Smooth muscle cell (in vitro differentiated cells): ENCODE data around the gene PTGIR. TPM values are rescaled to one million over a fixed set of nuclear protein-coding genes. Genes with fewer than 3 reads are reported as not detected.

Source experiments
- DNase-seq: peaks from one replicate; lab custom pipeline; 2025; ENCODE audit not compliant: unreplicated experiment; lab: John Stamatoyannopoulos, UW
- H2AFZ ChIP-seq: fragments of 200-600 bp; sonication (generic); 2 replicates; pipeline ENCODE4 v1.6.0; 2016; ENCODE audit warnings: antibody characterized with exemption, low read depth, mild to moderate bottlenecking
- H3F3A ChIP-seq: fragments of 200-600 bp; sonication (generic); 2 replicates; pipeline ENCODE4 v1.6.0; 2017; ENCODE audit warnings: antibody characterized with exemption, low read depth
- H3K27ac ChIP-seq: fragments of 200-600 bp; sonication (generic); 2 replicates; pipeline ENCODE4 v1.5.1; 2016; ENCODE audit warnings: low read depth, mild to moderate bottlenecking
- H3K27me3 ChIP-seq: fragments of 200-600 bp; sonication (generic); 2 replicates; pipeline ENCODE4 v1.6.1; 2016; ENCODE audit warnings: low read depth, mild to moderate bottlenecking
- H3K36me3 ChIP-seq: fragments of 200-600 bp; sonication (generic); 2 replicates; pipeline ENCODE4 v1.5.1; 2016; ENCODE audit warnings: low read depth
- H3K4me1 ChIP-seq: fragments of 200-600 bp; sonication (generic); 2 replicates; pipeline ENCODE4 v1.5.1; 2016; ENCODE audit warnings: low read depth
- H3K4me2 ChIP-seq: fragments of 200-600 bp; sonication (generic); 2 replicates; pipeline ENCODE4 v1.6.0; 2016; ENCODE audit warnings: mild to moderate bottlenecking
- H3K4me3 ChIP-seq: fragments of 200-600 bp; sonication (generic); 2 replicates; pipeline ENCODE4 v1.5.1; 2016; ENCODE audit warnings: mild to moderate bottlenecking
- H3K79me2 ChIP-seq: fragments of 200-600 bp; sonication (generic); 2 replicates; pipeline ENCODE4 v1.6.0; 2016; ENCODE audit warnings: low read depth, mild to moderate bottlenecking
- H3K9ac ChIP-seq: fragments of 200-600 bp; sonication (generic); 2 replicates; pipeline ENCODE4 v1.6.0; 2016; ENCODE audit warnings: low read depth
- H3K9me3 ChIP-seq: fragments of 200-600 bp; sonication (generic); replicated peaks from 2 replicates; pipeline ENCODE4 v1.5.1; 2016; ENCODE audit warnings: low read depth
- H4K20me1 ChIP-seq: fragments of 200-600 bp; sonication (generic); 2 replicates; pipeline ENCODE4 v1.6.0; 2016; ENCODE audit warnings: low read depth
- whole genome bisulfite sequencing: methylation state at CpG from one replicate; pipeline ENCODE4 v1.1.7; 2016; ENCODE audit warnings: low lambda C conversion rate; 5-methylcytosine and 5-hydroxymethylcytosine counted together
- polyA plus RNA-seq: library from polyadenylated mRNA; unstranded; fragments of >200 nt; fragmentation: Nextera tagmentation; extraction: Ambion mirVana; gene quantifications from 2 replicates; pipeline ENCODE4 v1.2.1, GENCODE V29; 2016
- total RNA-seq: library from RNA; depleted of rRNA; stranded (reverse); fragments of >200 nt; gene quantifications from 2 replicates; pipeline ENCODE4 v1.2.3, GENCODE V29; 2014
- TF ChIP-seq, protein P1 (sequence below): fragments of 200-600 bp; sonication (generic); IDR thresholded peaks from 2 replicates; pipeline ENCODE4 v1.5.1; 2017; ENCODE audit warnings: borderline replicate concordance, mild to moderate bottlenecking, antibody characterized with exemption; ENCODE audit not compliant: insufficient read depth, poor library complexity, severe bottlenecking

Gene PTGIR
- total and polyA plus RNA-seq, 2 experiments from 2014 or later, result 0.09 to 0.81 TPM

DNA sequence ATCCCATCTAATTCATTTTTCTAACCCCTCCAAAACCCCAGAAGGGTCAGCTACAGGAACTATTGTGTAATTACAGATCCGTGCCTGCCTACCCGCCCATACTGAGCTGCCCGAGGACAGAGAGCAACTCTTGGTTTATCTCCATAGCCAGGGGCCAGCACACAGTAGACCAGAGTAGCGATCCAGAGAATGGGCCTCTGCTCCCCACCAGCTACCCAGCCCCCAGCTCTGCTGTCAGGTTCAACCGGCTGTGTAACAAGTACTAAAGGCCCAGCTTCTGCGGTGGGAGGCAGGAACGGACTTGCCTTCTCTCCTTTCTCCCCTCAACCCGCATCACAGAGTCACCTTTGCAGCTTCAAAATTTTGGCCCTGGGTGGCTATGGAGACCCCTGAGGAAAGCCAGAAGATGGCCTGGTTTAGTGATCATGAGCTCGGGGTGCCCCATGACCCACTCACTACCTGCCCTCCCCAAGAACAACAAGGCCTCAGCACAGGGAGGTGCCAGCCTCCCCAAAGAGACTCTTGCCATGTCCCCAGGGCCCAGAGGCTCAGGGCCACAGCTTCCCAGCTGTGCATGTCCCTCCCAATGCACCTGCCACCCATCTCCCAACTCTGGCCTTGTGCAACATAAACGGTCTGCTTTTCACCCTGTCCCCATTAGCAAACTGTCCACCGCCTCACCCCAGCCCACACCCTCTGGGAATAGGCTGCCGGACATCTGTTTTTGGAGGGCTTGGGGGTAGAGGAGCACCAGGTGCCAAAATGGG, 18.0 kb downstream of the PTGIR start:
- peaks cover 3% of the 10 kb centered on the region for H3F3A ChIP-seq
- H2AFZ ChIP-seq, result no peak overlapping the region
- peaks cover 16% of the 10 kb centered on the region for H3K4me1 ChIP-seq
- no peak overlapping the region for H3K4me2 ChIP-seq
- no peak overlapping the region for H3K27ac ChIP-seq
- TF ChIP-seq, protein P1, sequence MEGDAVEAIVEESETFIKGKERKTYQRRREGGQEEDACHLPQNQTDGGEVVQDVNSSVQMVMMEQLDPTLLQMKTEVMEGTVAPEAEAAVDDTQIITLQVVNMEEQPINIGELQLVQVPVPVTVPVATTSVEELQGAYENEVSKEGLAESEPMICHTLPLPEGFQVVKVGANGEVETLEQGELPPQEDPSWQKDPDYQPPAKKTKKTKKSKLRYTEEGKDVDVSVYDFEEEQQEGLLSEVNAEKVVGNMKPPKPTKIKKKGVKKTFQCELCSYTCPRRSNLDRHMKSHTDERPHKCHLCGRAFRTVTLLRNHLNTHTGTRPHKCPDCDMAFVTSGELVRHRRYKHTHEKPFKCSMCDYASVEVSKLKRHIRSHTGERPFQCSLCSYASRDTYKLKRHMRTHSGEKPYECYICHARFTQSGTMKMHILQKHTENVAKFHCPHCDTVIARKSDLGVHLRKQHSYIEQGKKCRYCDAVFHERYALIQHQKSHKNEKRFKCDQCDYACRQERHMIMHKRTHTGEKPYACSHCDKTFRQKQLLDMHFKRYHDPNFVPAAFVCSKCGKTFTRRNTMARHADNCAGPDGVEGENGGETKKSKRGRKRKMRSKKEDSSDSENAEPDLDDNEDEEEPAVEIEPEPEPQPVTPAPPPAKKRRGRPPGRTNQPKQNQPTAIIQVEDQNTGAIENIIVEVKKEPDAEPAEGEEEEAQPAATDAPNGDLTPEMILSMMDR, result no peak
- H3K9ac ChIP-seq, result no peak overlapping the region
- no peaks in the 10 kb centered on the region for H3K9me3 ChIP-seq
- peaks cover 44% of the 10 kb centered on the region for H3K79me2 ChIP-seq
- no peak overlapping the region for H3K4me3 ChIP-seq
- no peak for DNase-seq
- no peaks in the 10 kb centered on the region for H3K36me3 ChIP-seq
- peaks cover 63% of the 10 kb centered on the region for H4K20me1 ChIP-seq
- H3K27me3 ChIP-seq, result no peaks in the 10 kb centered on the region
- WGBS, result 95% methylated on average over 12 of the region's 12 CpGs

DNA sequence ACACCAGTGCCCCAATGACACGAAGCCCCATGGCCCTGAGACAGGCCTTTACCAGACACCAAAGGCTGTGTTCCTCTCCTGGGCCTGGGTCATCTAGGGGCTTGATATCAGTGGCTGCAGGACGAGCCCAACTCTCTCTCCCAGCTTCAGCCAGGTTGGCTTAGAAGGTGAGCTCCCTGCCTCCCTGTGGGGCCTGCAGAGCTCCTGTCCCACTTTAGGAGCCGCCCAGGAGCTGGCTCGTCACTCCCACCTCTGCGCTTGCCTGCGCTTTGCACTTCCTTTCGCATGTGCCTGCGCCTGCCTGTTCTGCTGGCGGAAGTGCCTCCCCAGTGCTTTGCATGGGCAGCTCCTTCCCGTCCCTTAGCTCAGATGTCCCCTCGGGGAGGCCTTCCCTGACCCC, 18.9 kb downstream of the PTGIR start:
- Histone ChIP-seq H3K9ac (no peak overlapping the region), H3K4me2 (no peak overlapping the region), H3K27ac (no peak overlapping the region), H3K4me3 (no peak overlapping the region), H3K27me3 (no peaks in the 10 kb centered on the region), H3F3A (peaks cover 3% of the 10 kb centered on the region), H3K79me2 (peaks cover 51% of the 10 kb centered on the region), H3K4me1 (peaks cover 16% of the 10 kb centered on the region), H2AFZ (no peak overlapping the region), H3K9me3 (no peaks in the 10 kb centered on the region), H4K20me1 (peaks cover 63% of the 10 kb centered on the region), H3K36me3 (no peaks in the 10 kb centered on the region)
- WGBS, result 97% methylated on average over 11 of the region's 11 CpGs
- TF ChIP-seq, protein P1, result no peak
- DNase-seq, result no peak

DNA sequence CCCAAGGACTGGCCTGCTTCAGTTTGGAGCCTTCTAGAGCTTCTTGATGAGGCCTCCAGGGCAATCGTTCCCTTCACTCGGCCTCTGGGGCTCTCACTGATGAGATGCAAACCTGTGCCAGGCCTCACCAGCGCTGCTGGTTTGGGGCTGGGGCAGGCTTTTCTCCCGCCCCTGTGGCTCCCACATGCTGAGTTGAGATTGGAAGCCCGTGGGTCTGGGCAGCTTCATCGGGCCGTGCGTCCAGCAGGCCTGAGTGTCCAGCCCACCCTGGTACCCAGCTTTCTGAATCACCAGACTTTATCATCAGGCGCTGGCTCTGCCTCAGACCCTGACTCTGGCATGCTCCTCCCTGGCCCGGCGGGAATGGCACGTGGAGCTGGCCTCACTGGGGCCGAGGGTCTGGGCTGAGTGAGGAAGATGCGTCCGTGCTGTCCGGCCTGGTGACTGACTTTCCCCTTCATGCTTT, 19.5 kb downstream of the PTGIR start:
- Histone ChIP-seq H3K4me2 (no peak overlapping the region), H3K27me3 (no peaks in the 10 kb centered on the region), H3K4me3 (no peak overlapping the region), H3K79me2 (peaks cover 51% of the 10 kb centered on the region), H3K36me3 (no peaks in the 10 kb centered on the region), H2AFZ (no peak overlapping the region), H4K20me1 (peaks cover 63% of the 10 kb centered on the region), H3K4me1 (peaks cover 16% of the 10 kb centered on the region), H3F3A (peaks cover 3% of the 10 kb centered on the region), H3K9ac (no peak overlapping the region), H3K9me3 (no peaks in the 10 kb centered on the region), H3K27ac (no peak overlapping the region)
- WGBS, result 94% methylated on average over 16 of the region's 16 CpGs
- TF ChIP-seq, protein P1, result no peak
- DNase-seq, result no peak
